SK-N-MC (cell line): ENCODE results near the gene SLC15A3.

Source experiments
- DNase-seq: peaks from one replicate; pipeline ENCODE4 v3.0.0-alpha.2; 2011; ENCODE audit warnings: low read depth, low spot score
- H3K27ac ChIP-seq: fragments of 200-600 bp; sonication (generic); 2 replicates; pipeline ENCODE4 v1.5.1; 2016; ENCODE audit warnings: mixed run types
- H3K36me3 ChIP-seq: fragments of 200-600 bp; sonication (generic); 2 replicates; pipeline ENCODE4 v1.6.1; 2017; ENCODE audit warnings: antibody characterized with exemption, low read length, mixed read lengths; ENCODE audit not compliant: insufficient read depth
- H3K4me3 ChIP-seq: fragments of 200-600 bp; sonication (generic); 2 replicates; pipeline ENCODE4 v1.5.1; 2016
- H3K9ac ChIP-seq: fragments of 200-600 bp; sonication (generic); 2 replicates; pipeline ENCODE4 v1.8.0; 2017; ENCODE audit warnings: mixed run types, mixed read lengths; ENCODE audit not compliant: insufficient read length
- H3K9me3 ChIP-seq: fragments of 200-600 bp; sonication (generic); 2 replicates; pipeline ENCODE4 v1.6.1; 2017; ENCODE audit warnings: low read depth, mild to moderate bottlenecking, antibody characterized with exemption, low read length, moderate library complexity, mixed read lengths
- EZH2 ChIP-seq: fragments of 200-600 bp; sonication (generic); IDR thresholded peaks from one replicate; pipeline ENCODE4 v1.6.1; 2017; ENCODE audit warnings: antibody characterized with exemption
- FOXP2 ChIP-seq: optimal IDR thresholded peaks from 2 replicates; pipeline ENCODE3; 2011; ENCODE audit warnings: mild to moderate bottlenecking, moderate library complexity; ENCODE audit not compliant: insufficient read depth; ENCODE audit errors: extremely low read length, control extremely low read depth
- POLR2AphosphoS5 ChIP-seq: IDR thresholded peaks from 2 replicates; pipeline ENCODE4 v1.6.1; 2012; ENCODE audit warnings: mild to moderate bottlenecking, low read depth, low read length, borderline replicate concordance

SLC15A3 gene

GRCh38 chr11:60971520-60971919, 19.5 kb upstream of the SLC15A3 start, which contains the start of gene CD6:
Gene CD6, plus strand, starts transcription at chr11:60971680. Its CDS starts 186 bp downstream, at chr11:60971866.
- Histone ChIP-seq H3K27ac (no peak within 1 kb of the TSS), H3K9ac (no peak within 1 kb of the TSS)
- no peak for TF ChIP-seq EZH2
- no peak for TF ChIP-seq POLR2AphosphoS5
- TF ChIP-seq FOXP2: no peak

GRCh38 chr11:60970890-60971289, 18.9 kb upstream of the SLC15A3 start:
- no peak for TF ChIP-seq EZH2
- no peak for TF ChIP-seq FOXP2
- no peak for TF ChIP-seq POLR2AphosphoS5
- no peaks in the 10 kb centered on the region for H3K9me3 ChIP-seq
- no peak for DNase-seq
- no peaks in the 10 kb centered on the region for H3K36me3 ChIP-seq
- H3K27ac ChIP-seq: no peak overlapping the region
- no peak overlapping the region for H3K9ac ChIP-seq
- no peak overlapping the region for H3K4me3 ChIP-seq

More at GRCh38 chr11:60971520-60971919, 19.5 kb upstream of the SLC15A3 start, which contains the start of gene CD6:
- no peak for DNase-seq
- H3K4me3 ChIP-seq: no peak within 1 kb of the TSS
- H3K36me3 ChIP-seq: no peaks in the 10 kb centered on the region
- H3K9me3 ChIP-seq: no peaks in the 10 kb centered on the region

- no peak overlapping the region for H3K4me3 ChIP-seq
- no peak overlapping the region for H3K27ac ChIP-seq
- DNase-seq: no peak
- no peaks in the 10 kb centered on the region for H3K36me3 ChIP-seq
- TF ChIP-seq FOXP2: no peak
- TF ChIP-seq POLR2AphosphoS5: no peak
- TF ChIP-seq EZH2: no peak
- no peaks in the 10 kb centered on the region for H3K9me3 ChIP-seq
- no peak overlapping the region for H3K9ac ChIP-seq
These were observed 18.4 kb upstream of the SLC15A3 start for GRCh38 chr11:60970369-60970774.

DNA sequence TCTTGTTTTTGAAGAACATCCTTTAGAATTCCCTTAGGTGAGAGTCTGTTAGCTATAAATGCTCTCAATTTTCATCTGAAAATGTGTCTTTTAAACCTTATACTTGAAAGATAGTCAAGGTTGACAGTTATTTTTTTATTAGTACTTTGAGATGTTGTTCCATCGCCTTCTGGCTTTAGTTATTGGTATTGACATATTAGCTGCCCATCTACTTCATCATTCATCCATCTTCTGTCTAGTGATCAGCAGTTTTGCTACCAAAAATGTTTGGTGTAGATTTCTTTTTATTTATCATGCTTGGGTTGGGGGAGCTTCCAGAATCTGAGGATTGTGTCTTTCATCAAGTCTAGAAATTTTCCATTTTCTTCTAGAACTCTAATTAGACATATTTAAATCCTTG, 16.2 kb upstream of the SLC15A3 start:
- Histone ChIP-seq H3K27ac (no peak overlapping the region), H3K36me3 (no peaks in the 10 kb centered on the region), H3K9me3 (no peaks in the 10 kb centered on the region), H3K9ac (no peak overlapping the region), H3K4me3 (no peak overlapping the region)
- TF ChIP-seq POLR2AphosphoS5: no peak
- TF ChIP-seq FOXP2: no peak
- TF ChIP-seq EZH2: no peak
- DNase-seq: no peak

- no peak overlapping the region for H3K9ac ChIP-seq
- TF ChIP-seq FOXP2 (no peak), POLR2AphosphoS5 (no peak), EZH2 (no peak)
These were observed 14.9 kb upstream of the SLC15A3 start for GRCh38 chr11:60966890-60967289.

GRCh38 chr11:60964801-60965200, 12.8 kb upstream of the SLC15A3 start:
- H3K4me3 ChIP-seq: no peak overlapping the region
- no peak for TF ChIP-seq EZH2
- no peak for TF ChIP-seq FOXP2
- TF ChIP-seq POLR2AphosphoS5: no peak
- no peak overlapping the region for H3K9ac ChIP-seq
- no peaks in the 10 kb centered on the region for H3K9me3 ChIP-seq
- H3K27ac ChIP-seq: no peak overlapping the region
- DNase-seq: no peak
- no peaks in the 10 kb centered on the region for H3K36me3 ChIP-seq

More at GRCh38 chr11:60966890-60967289, 14.9 kb upstream of the SLC15A3 start:
- no peaks in the 10 kb centered on the region for H3K9me3 ChIP-seq
- no peak overlapping the region for H3K27ac ChIP-seq
- no peak for DNase-seq
- H3K4me3 ChIP-seq: no peak overlapping the region
- no peaks in the 10 kb centered on the region for H3K36me3 ChIP-seq

DNA sequence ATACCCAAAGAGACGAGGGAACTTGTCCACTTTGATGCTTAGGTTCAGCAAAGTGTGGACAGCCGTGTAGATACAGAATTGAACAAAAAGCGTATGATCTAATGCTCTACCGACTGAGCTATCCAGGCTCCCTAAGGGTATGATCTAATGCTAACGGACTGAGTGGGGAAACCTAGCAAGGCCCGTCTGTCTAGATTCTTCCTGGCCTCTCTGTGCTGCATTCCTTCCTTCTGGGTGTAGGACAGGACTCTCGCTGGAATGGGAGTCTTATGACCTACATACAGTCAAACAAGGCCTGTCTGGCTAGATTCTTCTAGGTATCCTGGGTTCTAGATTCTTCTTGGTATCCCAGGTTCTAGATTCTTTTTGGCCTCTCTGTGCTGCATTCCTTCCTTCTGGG, 8.4 kb upstream of the SLC15A3 start:
- TF ChIP-seq POLR2AphosphoS5: no peak
- no peak for TF ChIP-seq EZH2
- no peak for TF ChIP-seq FOXP2
- Histone ChIP-seq H3K27ac (no peak overlapping the region), H3K36me3 (no peaks in the 10 kb centered on the region), H3K9ac (no peak overlapping the region), H3K9me3 (no peaks in the 10 kb centered on the region), H3K4me3 (no peak overlapping the region)
- DNase-seq: no peak

GRCh38 chr11:60959431-60959830, 7.5 kb upstream of the SLC15A3 start:
- Histone ChIP-seq H3K9ac (no peak overlapping the region), H3K27ac (peak overlapping the region; percentile 44), H3K9me3 (no peaks in the 10 kb centered on the region), H3K36me3 (no peaks in the 10 kb centered on the region), H3K4me3 (peak overlapping the region; percentile 51)
- DNase-seq: peak; percentile 59
- no peak for TF ChIP-seq POLR2AphosphoS5
- no peak for TF ChIP-seq FOXP2
- no peak for TF ChIP-seq EZH2

GRCh38 chr11:60957188-60957587, 5.2 kb upstream of the SLC15A3 start:
- Histone ChIP-seq H3K4me3 (no peak overlapping the region), H3K27ac (no peak overlapping the region), H3K36me3 (no peaks in the 10 kb centered on the region), H3K9me3 (no peaks in the 10 kb centered on the region), H3K9ac (no peak overlapping the region)
- DNase-seq: no peak
- no peak for TF ChIP-seq EZH2
- no peak for TF ChIP-seq FOXP2
